Esophagus muscularis mucosa (tissue), 4 donors: ENCODE results near the gene NCKAP5. TPM values are rescaled to one million over a fixed set of nuclear protein-coding genes. Genes with fewer than 3 reads are reported as not detected.

Source experiments
- DNase-seq: peaks from one replicate; pipeline ENCODE4 v3.0.0-alpha.2; 2017; ENCODE audit errors: extremely low spot score
- H3K27ac ChIP-seq, 4 donors: fragments of 200-600 bp; sonication (generic); replicated peaks in 1 of 4; 1 replicate in 3 of 4; 2 replicates in 1 of 4; pipeline ENCODE4 v1.5.1; 2016 to 2019; ENCODE audit warnings: mild to moderate bottlenecking in 1 of 4
- H3K27me3 ChIP-seq, 4 donors: fragments of 200-600 bp; sonication (generic); one replicate each; pipeline versions ENCODE4 v1.5.1 to v1.6.0; 2016 to 2019
- H3K36me3 ChIP-seq, 4 donors: fragments of 200-600 bp; sonication (generic); one replicate each; pipeline ENCODE4 v1.5.1; 2016 to 2019
- H3K4me1 ChIP-seq, 4 donors: fragments of 200-600 bp; sonication (generic); one replicate each; pipeline ENCODE4 v1.5.1; 2016 to 2019
- H3K4me3 ChIP-seq, 4 donors: fragments of 200-600 bp; sonication (generic); 1 replicate in 2 of 4; 2 replicates in 2 of 4; pipeline ENCODE4 v1.5.1; 2016 to 2019; ENCODE audit warnings: mild to moderate bottlenecking in 4 of 4, moderate library complexity in 1 of 4
- H3K9me3 ChIP-seq, 4 donors: fragments of 200-600 bp; sonication (generic); 1 replicate in 3 of 4; 2 replicates in 1 of 4; pipeline ENCODE4 v1.5.1; 2016 to 2019
- CTCF ChIP-seq, 3 experiments: fragments of 200-600 bp in 2 of 3; fragments of 450-650 bp in 1 of 3; sonication (generic) in 2 of 3; IDR thresholded peaks; one replicate each; pipeline ENCODE4 v1.5.1; 2017 to 2019; ENCODE audit warnings: antibody characterized with exemption in 3 of 3, mild to moderate bottlenecking in 2 of 3, moderate library complexity in 1 of 3
- EP300 ChIP-seq: sonication (generic); formaldehyde crosslinking; IDR thresholded peaks from one replicate; pipeline ENCODE4 v1.6.1; 2017; ENCODE audit warnings: antibody characterized with exemption
- POLR2A ChIP-seq: fragments of 450-650 bp; IDR thresholded peaks from one replicate; pipeline ENCODE4 v1.6.1; 2017; ENCODE audit warnings: antibody characterized with exemption, moderate library complexity, mild to moderate bottlenecking, low read depth
- POLR2AphosphoS5 ChIP-seq, 2 donors: sonication (generic); formaldehyde crosslinking; IDR thresholded peaks; one replicate each; pipeline ENCODE4 v1.6.1; 2017; ENCODE audit warnings: antibody characterized with exemption in 2 of 2
- WGBS: methylation state at CpG from one replicate; pipeline ENCODE4 v1.1.5; 2018; 5-methylcytosine and 5-hydroxymethylcytosine counted together
- intact Hi-C: fragments of 100-400 bp; cut with DNase I; formaldehyde crosslinking; loops from one replicate; pipeline ENCODE4 v1.15.1; 2023
- total RNA-seq, 4 donors: library from RNA; depleted of rRNA; stranded (reverse); fragments of >200 nt; gene quantifications; one replicate each; pipeline versions ENCODE4 v1.1.0 to v1.2.1, GENCODE V29; 2016

The NCKAP5 gene
- total RNA-seq, 4 donors from 2014 or later = 0.33 to 1.8 (median 1.0) TPM

- intact Hi-C loops = no loop called here
- Histone ChIP-seq H3K4me1 (no peaks in the 10 kb centered on the region), H3K27me3 (no peaks in the 10 kb centered on the region), H3K9me3 (no peaks in the 10 kb centered on the region), H3K36me3 (no peaks in the 10 kb centered on the region), H3K27ac (no peak overlapping the region), H3K4me3 (no peak overlapping the region)
- DNase-seq = no peak
- TF ChIP-seq CTCF (IDR thresholded peaks at IDR 0.05) (no peak), EP300 (no peak), POLR2AphosphoS5 (IDR thresholded peaks at IDR 0.05) (no peak), POLR2A (no peak)
- WGBS = 95% methylated on average over 1 of the region's 1 CpG
Observed at GRCh38 chr2:133082034-133082433, 486.2 kb downstream of the NCKAP5 start.

- no peak overlapping the region for H3K4me3 ChIP-seq
- no peaks in the 10 kb centered on the region for H3K36me3 ChIP-seq
- no peaks in the 10 kb centered on the region for H3K27me3 ChIP-seq
- DNase-seq = no peak
- intact Hi-C loops = no loop called here
- no peak overlapping the region for H3K27ac ChIP-seq
- no peaks in the 10 kb centered on the region for H3K9me3 ChIP-seq
- WGBS = 97% methylated on average over 2 of the region's 2 CpGs
- no peaks in the 10 kb centered on the region for H3K4me1 ChIP-seq
- TF ChIP-seq POLR2A (no peak), EP300 (no peak), CTCF (IDR thresholded peaks at IDR 0.05) (no peak), POLR2AphosphoS5 (IDR thresholded peaks at IDR 0.05) (no peak)
Observed at GRCh38 chr2:133080822-133081221, 487.4 kb downstream of the NCKAP5 start.

- Histone ChIP-seq H3K27me3 (no peaks in the 10 kb centered on the region), H3K27ac (no peak overlapping the region), H3K36me3 (no peaks in the 10 kb centered on the region), H3K9me3 (no peaks in the 10 kb centered on the region), H3K4me1 (no peaks in the 10 kb centered on the region), H3K4me3 (no peak overlapping the region)
- 89% methylated on average over 2 of the region's 2 CpGs for WGBS
- intact Hi-C loops = no loop called here
- no peak for DNase-seq
- TF ChIP-seq CTCF (IDR thresholded peaks at IDR 0.05) (no peak), EP300 (no peak), POLR2AphosphoS5 (IDR thresholded peaks at IDR 0.05) (no peak), POLR2A (no peak)
Observed at GRCh38 chr2:133078667-133079411, 489.4 kb downstream of the NCKAP5 start.

- no peak overlapping the region for H3K4me3 ChIP-seq
- no peaks in the 10 kb centered on the region for H3K4me1 ChIP-seq
- DNase-seq = no peak
- no peaks in the 10 kb centered on the region for H3K36me3 ChIP-seq
- H3K9me3 ChIP-seq = no peaks in the 10 kb centered on the region
- intact Hi-C loops = no loop called here
- 58% methylated on average over 7 of the region's 7 CpGs for WGBS
- H3K27me3 ChIP-seq = no peaks in the 10 kb centered on the region
- TF ChIP-seq EP300 (no peak), POLR2AphosphoS5 (IDR thresholded peaks at IDR 0.05) (peak in 1 of 2 donors; percentile 34)
- H3K27ac ChIP-seq = no peak overlapping the region
Observed at GRCh38 chr2:133077269-133077822, 490.9 kb downstream of the NCKAP5 start.

GRCh38 chr2:133072837-133073694, 495.2 kb downstream of the NCKAP5 start:
- Histone ChIP-seq H3K36me3 (no peaks in the 10 kb centered on the region), H3K4me3 (no peak overlapping the region), H3K4me1 (no peaks in the 10 kb centered on the region), H3K27me3 (no peaks in the 10 kb centered on the region), H3K27ac (no peak overlapping the region), H3K9me3 (no peaks in the 10 kb centered on the region)
- TF ChIP-seq POLR2AphosphoS5 (IDR thresholded peaks at IDR 0.05) (no peak), EP300 (no peak), CTCF (IDR thresholded peaks at IDR 0.05) (no peak), POLR2A (no peak)
- 81% methylated on average over 5 of the region's 5 CpGs for WGBS
- intact Hi-C loops = no loop called here
- DNase-seq = no peak
